GM12874 (cell line): ENCODE results near the gene ZNF93.

Source experiments
- CTCF ChIP-seq: IDR thresholded peaks from 2 replicates; pipeline ENCODE4 v1.5.1; 2011; ENCODE audit warnings: low read depth, mild to moderate bottlenecking, control low read depth, low read length, moderate library complexity; ENCODE audit not compliant: insufficient read depth

The ZNF93 gene

GRCh38 chr19:19930417-19930816 lies 29.7 kb downstream of the ZNF93 start:
- peak; percentile 19; the same call in 1 of the 2 replicates for TF ChIP-seq CTCF

GRCh38 chr19:19937403-19937802 lies 36.7 kb downstream of the ZNF93 start:
- no peak for TF ChIP-seq CTCF

- TF ChIP-seq CTCF, result no peak
Measured at GRCh38 chr19:19938449-19938848, 37.7 kb downstream of the ZNF93 start.

GRCh38 chr19:19943848-19944582 lies 43.3 kb downstream of the ZNF93 start:
- TF ChIP-seq CTCF, result no peak

- no peak for TF ChIP-seq CTCF
Measured at GRCh38 chr19:19944583-19944880, 43.8 kb downstream of the ZNF93 start.

GRCh38 chr19:19946226-19946625 lies 45.5 kb downstream of the ZNF93 start:
- no peak for TF ChIP-seq CTCF

GRCh38 chr19:19948800-19949199 lies 48.1 kb downstream of the ZNF93 start:
- TF ChIP-seq CTCF, result no peak
